Activated T-cell treated with anti-CD3 and anti-CD28 coated beads, Interleukin-2, amount 50 U/mL, for 72 hours (primary cell): ENCODE results near the gene ACD. TPM values are rescaled to one million over a fixed set of nuclear protein-coding genes. Genes with fewer than 3 reads are reported as not detected.

Experiments used
- ATAC-seq, 2 donors: fragments of 150-1000 bp; cut with Tn5 transposase; replicated peaks in 1 of 2; 2 replicates each; pipeline ENCODE4 v1.10.0; 2021; ENCODE audit warnings: moderate library complexity in 2 of 2, mild to moderate bottlenecking in 1 of 2
- DNase-seq, 2 donors: peaks; one replicate each; pipeline ENCODE4 v3.0.0; 2021 to 2022; ENCODE audit warnings: mixed read lengths in 1 of 2
- H3K27ac Mint-ChIP-seq: one replicate; pipeline ENCODE4 v1.8.0; 2022; ENCODE audit warnings: mild to moderate bottlenecking, moderate library complexity, mixed read lengths
- H3K27me3 Mint-ChIP-seq: one replicate; pipeline ENCODE4 v1.8.0; 2022; ENCODE audit warnings: low read depth, mixed read lengths
- H3K36me3 Mint-ChIP-seq, 2 donors: one replicate each; pipeline ENCODE4 v1.8.0; 2022; ENCODE audit warnings: mixed read lengths in 2 of 2, mild to moderate bottlenecking in 1 of 2; ENCODE audit not compliant: insufficient read depth in 2 of 2
- H3K4me1 Mint-ChIP-seq: one replicate; pipeline ENCODE4 v1.8.0; 2022; ENCODE audit warnings: low read depth, mixed read lengths
- H3K4me3 Mint-ChIP-seq, 2 donors: one replicate each; pipeline ENCODE4 v1.8.0; 2022; ENCODE audit warnings: mild to moderate bottlenecking in 2 of 2, mixed read lengths in 2 of 2, moderate library complexity in 2 of 2
- H3K9me3 Mint-ChIP-seq, 2 donors: one replicate each; pipeline ENCODE4 v1.8.0; 2022; ENCODE audit warnings: mixed read lengths in 2 of 2
- total RNA-seq, 2 donors: library from RNA; stranded (reverse); gene quantifications; one replicate each; pipeline ENCODE4 v1.2.3, GENCODE V29; 2022

Gene ACD
- total RNA-seq, 2 donors from 2014 or later = 53.6 to 73.0 TPM

- no peaks in the 10 kb centered on the region for H3K9me3 Mint-ChIP-seq
- peaks cover 5% of the 10 kb centered on the region in 2 donors for H3K36me3 Mint-ChIP-seq
- H3K27ac Mint-ChIP-seq = no peak overlapping the region
- no peak overlapping the region for H3K4me3 Mint-ChIP-seq
- H3K4me1 Mint-ChIP-seq = peaks cover 46% of the 10 kb centered on the region
- no peaks in the 10 kb centered on the region for H3K27me3 Mint-ChIP-seq
- ATAC-seq = no peak
- DNase-seq = no peak
These were observed 4.2 kb upstream of the ACD start for GRCh38 chr16:67664258-67664657.

- H3K4me1 Mint-ChIP-seq = peaks cover 50% of the 10 kb centered on the region
- H3K36me3 Mint-ChIP-seq = peaks cover 5 to 7% of the 10 kb centered on the region in 2 donors
- DNase-seq (no peak), ATAC-seq (no peak)
- no peaks in the 10 kb centered on the region for H3K27me3 Mint-ChIP-seq
- H3K9me3 Mint-ChIP-seq = no peaks in the 10 kb centered on the region
- no peak overlapping the region for H3K4me3 Mint-ChIP-seq
- no peak overlapping the region for H3K27ac Mint-ChIP-seq
These were observed 3.8 kb upstream of the ACD start for GRCh38 chr16:67663877-67664222.

GRCh38 chr16:67663151-67663876 lies 3.3 kb upstream of the ACD start:
- H3K27ac Mint-ChIP-seq = no peak overlapping the region
- peak; percentile 44 to 62 for DNase-seq
- peaks cover 5 to 7% of the 10 kb centered on the region in 2 donors for H3K36me3 Mint-ChIP-seq
- no peak overlapping the region for H3K4me3 Mint-ChIP-seq
- ATAC-seq = no peak
- no peaks in the 10 kb centered on the region for H3K27me3 Mint-ChIP-seq
- H3K4me1 Mint-ChIP-seq = peaks cover 54% of the 10 kb centered on the region
- no peaks in the 10 kb centered on the region for H3K9me3 Mint-ChIP-seq

GRCh38 chr16:67662653-67663010 lies 2.6 kb upstream of the ACD start:
- H3K36me3 Mint-ChIP-seq = peaks cover 5 to 7% of the 10 kb centered on the region in 2 donors
- peaks cover 49% of the 10 kb centered on the region for H3K4me1 Mint-ChIP-seq
- H3K4me3 Mint-ChIP-seq = no peak overlapping the region
- H3K27ac Mint-ChIP-seq = no peak overlapping the region
- DNase-seq (no peak), ATAC-seq (no peak)
- H3K27me3 Mint-ChIP-seq = no peaks in the 10 kb centered on the region
- H3K9me3 Mint-ChIP-seq = no peaks in the 10 kb centered on the region

- H3K27ac Mint-ChIP-seq = no peak overlapping the region
- no peaks in the 10 kb centered on the region for H3K9me3 Mint-ChIP-seq
- peaks cover 44% of the 10 kb centered on the region for H3K4me1 Mint-ChIP-seq
- DNase-seq = no peak
- peak overlapping the region; percentile 91 to 95 for H3K4me3 Mint-ChIP-seq
- H3K36me3 Mint-ChIP-seq = peaks cover 5 to 7% of the 10 kb centered on the region in 2 donors
- no peak for ATAC-seq
- no peaks in the 10 kb centered on the region for H3K27me3 Mint-ChIP-seq
These were observed 2.0 kb upstream of the ACD start for GRCh38 chr16:67661886-67662652.

GRCh38 chr16:67661101-67661761 lies 1.2 kb upstream of the ACD start:
- H3K27me3 Mint-ChIP-seq = no peaks in the 10 kb centered on the region
- DNase-seq = no peak
- H3K4me1 Mint-ChIP-seq = peaks cover 37% of the 10 kb centered on the region
- H3K9me3 Mint-ChIP-seq = no peaks in the 10 kb centered on the region
- no peak for ATAC-seq
- H3K27ac Mint-ChIP-seq = no peak overlapping the region
- peak overlapping the region; percentile 91 to 95 for H3K4me3 Mint-ChIP-seq
- H3K36me3 Mint-ChIP-seq = peaks cover 5 to 7% of the 10 kb centered on the region in 2 donors

GRCh38 chr16:67660564-67661028 lies 536 bp upstream of the ACD start, which contains the start of gene PARD6A:
Gene PARD6A (plus strand): TSS chr16:67660960. CDS start chr16:67661039, 79 bp downstream.
- Mint-ChIP-seq H3K36me3 (peaks cover 7 to 9% of the 10 kb centered on the region in 2 donors), H3K9me3 (no peaks in the 10 kb centered on the region), H3K4me1 (peaks cover 36% of the 10 kb centered on the region), H3K27ac (peak within 1 kb of the TSS; percentile 92), H3K4me3 (peak within 1 kb of the TSS; percentile 93 to 95), H3K27me3 (no peaks in the 10 kb centered on the region)
- peak; percentile 87 to 89 for ATAC-seq
- DNase-seq = peak; percentile 97 to 99

- peak overlapping the region; percentile 80 for H3K27ac Mint-ChIP-seq
- peaks cover 8 to 11% of the 10 kb centered on the region in 2 donors for H3K36me3 Mint-ChIP-seq
- ATAC-seq (no peak), DNase-seq (peak in 1 of 2 donors; percentile 25)
- H3K9me3 Mint-ChIP-seq = no peaks in the 10 kb centered on the region
- H3K4me1 Mint-ChIP-seq = peaks cover 25% of the 10 kb centered on the region
- peak overlapping the region; percentile 93 to 95 for H3K4me3 Mint-ChIP-seq
- H3K27me3 Mint-ChIP-seq = no peaks in the 10 kb centered on the region
These were observed 998 bp downstream of the ACD start for GRCh38 chr16:67658849-67659674.

- H3K27ac Mint-ChIP-seq = peak overlapping the region; percentile 4
- H3K36me3 Mint-ChIP-seq = peaks cover 8 to 11% of the 10 kb centered on the region in 2 donors
- DNase-seq = no peak
- no peaks in the 10 kb centered on the region for H3K9me3 Mint-ChIP-seq
- peaks cover 25% of the 10 kb centered on the region for H3K4me1 Mint-ChIP-seq
- no peaks in the 10 kb centered on the region for H3K27me3 Mint-ChIP-seq
- no peak for ATAC-seq
- H3K4me3 Mint-ChIP-seq = peak overlapping the region in 1 of 2 donors; percentile 95
These were observed 2.1 kb downstream of the ACD start for GRCh38 chr16:67657751-67658518.

GRCh38 chr16:67657017-67657608 lies 2.9 kb downstream of the ACD start:
- no peaks in the 10 kb centered on the region for H3K27me3 Mint-ChIP-seq
- H3K4me1 Mint-ChIP-seq = peaks cover 25% of the 10 kb centered on the region
- DNase-seq = no peak
- no peak overlapping the region for H3K4me3 Mint-ChIP-seq
- no peak overlapping the region for H3K27ac Mint-ChIP-seq
- no peaks in the 10 kb centered on the region for H3K9me3 Mint-ChIP-seq
- no peak for ATAC-seq
- H3K36me3 Mint-ChIP-seq = peaks cover 9 to 11% of the 10 kb centered on the region in 2 donors

- Mint-ChIP-seq H3K27me3 (no peaks in the 10 kb centered on the region), H3K27ac (no peak overlapping the region), H3K36me3 (peaks cover 11% of the 10 kb centered on the region in 2 donors), H3K4me3 (no peak overlapping the region), H3K9me3 (no peaks in the 10 kb centered on the region), H3K4me1 (peaks cover 19% of the 10 kb centered on the region)
- DNase-seq (no peak), ATAC-seq (no peak)
These were observed 3.6 kb downstream of the ACD start for GRCh38 chr16:67656344-67657016.
